ENCODE results near the gene UBE2K. TPM values are rescaled to one million over a fixed set of nuclear protein-coding genes. Genes with fewer than 3 reads are reported as not detected.

The UBE2K gene
- polyA plus RNA-seq, 3 donors: 24.2 to 66.8 (median 50.0) TPM

GRCh38 chr4:39657465-39657864 lies 40.5 kb upstream of the UBE2K start:
- Mint-ChIP-seq H3K4me3 (no peak overlapping the region), H3K36me3 (no peaks in the 10 kb centered on the region), H3K4me1 (peaks cover 13% of the 10 kb centered on the region), H3K27me3 (ENCODE audit: low read depth in 3 of 3) (no peaks in the 10 kb centered on the region), H3K9me3 (no peaks in the 10 kb centered on the region), H3K27ac (peak overlapping the region in 1 of 7 donors; percentile 70)
- no peaks in the 10 kb centered on the region for H3K79me2 ChIP-seq (ENCODE audit: insufficient read depth, low read length)
- no peak for TF ChIP-seq CTCF (IDR thresholded peaks at IDR 0.05)
- intact Hi-C loops (cut with micrococcal nuclease): no loop called here
- H3K36me3 ChIP-seq (replicated peaks in 1 of 2; ENCODE audit: control insufficient read depth in 1 of 2, insufficient read depth in 2 of 2, low read length in 2 of 2): no peaks in the 10 kb centered on the region
- no peak for DNase-seq
- no peak overlapping the region for H2AFZ ChIP-seq (ENCODE audit: insufficient read depth, low read depth, low read length, poor library complexity, severe bottlenecking)
- H4K20me1 ChIP-seq (ENCODE audit: insufficient read depth, low read length): no peaks in the 10 kb centered on the region
- no peak overlapping the region for H3K27ac ChIP-seq (ENCODE audit: low read depth in 1 of 2, low read length in 2 of 2)
- WGBS (ENCODE audit: insufficient coverage): 74% methylated on average over 3 of the region's 6 CpGs
- no peak overlapping the region for H3K4me3 ChIP-seq (replicated peaks in 1 of 3; ENCODE audit: low read depth in 2 of 3, low read length in 3 of 3)
- H3K9ac ChIP-seq (ENCODE audit: insufficient read depth, low read length, poor library complexity, severe bottlenecking): no peak overlapping the region
- H3K4me1 ChIP-seq (ENCODE audit: control insufficient read depth in 1 of 2, insufficient read depth in 2 of 2, low read length in 2 of 2): peaks cover 6 to 8% of the 10 kb centered on the region in 2 donors
- no peak overlapping the region for H3K4me2 ChIP-seq (replicated peaks; ENCODE audit: extremely low read depth, low read length, poor library complexity, severe bottlenecking)
- H3K27me3 ChIP-seq (ENCODE audit: control insufficient read depth in 2 of 2, insufficient read depth in 2 of 2, low read length in 2 of 2): no peaks in the 10 kb centered on the region
- no peaks in the 10 kb centered on the region for H3K9me3 ChIP-seq (replicated peaks in 1 of 2; ENCODE audit: control insufficient read depth in 1 of 2, insufficient read depth in 1 of 2, low read length in 2 of 2)

GRCh38 chr4:39658756-39659155 lies 39.2 kb upstream of the UBE2K start:
- Histone ChIP-seq H3K79me2 (ENCODE audit: insufficient read depth, low read length) (no peaks in the 10 kb centered on the region), H3K9me3 (replicated peaks in 1 of 2; ENCODE audit: control insufficient read depth in 1 of 2, insufficient read depth in 1 of 2, low read length in 2 of 2) (no peaks in the 10 kb centered on the region), H3K27me3 (ENCODE audit: control insufficient read depth in 2 of 2, insufficient read depth in 2 of 2, low read length in 2 of 2) (no peaks in the 10 kb centered on the region), H3K4me1 (ENCODE audit: control insufficient read depth in 1 of 2, insufficient read depth in 2 of 2, low read length in 2 of 2) (peaks cover 6 to 8% of the 10 kb centered on the region in 2 donors), H2AFZ (ENCODE audit: insufficient read depth, low read depth, low read length, poor library complexity, severe bottlenecking) (no peak overlapping the region), H3K4me2 (replicated peaks; ENCODE audit: extremely low read depth, low read length, poor library complexity, severe bottlenecking) (no peak overlapping the region), H3K9ac (ENCODE audit: insufficient read depth, low read length, poor library complexity, severe bottlenecking) (no peak overlapping the region), H3K4me3 (replicated peaks in 1 of 3; ENCODE audit: low read depth in 2 of 3, low read length in 3 of 3) (no peak overlapping the region), H3K27ac (ENCODE audit: low read depth in 1 of 2, low read length in 2 of 2) (no peak overlapping the region), H4K20me1 (ENCODE audit: insufficient read depth, low read length) (no peaks in the 10 kb centered on the region), H3K36me3 (replicated peaks in 1 of 2; ENCODE audit: control insufficient read depth in 1 of 2, insufficient read depth in 2 of 2, low read length in 2 of 2) (no peaks in the 10 kb centered on the region)
- peaks cover 0 to 2% (median 0%) of the 10 kb centered on the region in 3 donors for H3K27me3 Mint-ChIP-seq (ENCODE audit: low read depth in 3 of 3)
- TF ChIP-seq CTCF (IDR thresholded peaks at IDR 0.05): peak; percentile 12
- no peaks in the 10 kb centered on the region for H3K36me3 Mint-ChIP-seq
- no peak overlapping the region for H3K4me3 Mint-ChIP-seq
- WGBS (ENCODE audit: insufficient coverage): no CpG with 5 or more reads among the region's 3 CpGs
- no peak overlapping the region for H3K27ac Mint-ChIP-seq
- intact Hi-C loops (cut with micrococcal nuclease): no loop called here
- no peak for DNase-seq
- peaks cover 13% of the 10 kb centered on the region for H3K4me1 Mint-ChIP-seq
- H3K9me3 Mint-ChIP-seq: no peaks in the 10 kb centered on the region
